Subcutaneous adipose tissue (tissue), 4 donors: ENCODE results near the gene ARRB1. TPM values are rescaled to one million over a fixed set of nuclear protein-coding genes. Genes with fewer than 3 reads are reported as not detected.

ENCODE experiments used
- CTCF ChIP-seq: fragments of 450-650 bp; IDR thresholded peaks from one replicate; pipeline ENCODE4 v1.5.1; 2016; ENCODE audit warnings: low read depth, mild to moderate bottlenecking, control low read depth, antibody characterized with exemption, moderate library complexity
- total RNA-seq, 4 donors: library from RNA; depleted of rRNA; stranded (reverse); fragments of >200 nt; gene quantifications; one replicate each; pipeline ENCODE4 v1.1.0, GENCODE V29; 2016

Gene ARRB1
- total RNA-seq, 4 donors from 2014 or later = 34.8 to 125 (median 63.0) TPM

GRCh38 chr11:75365711-75366181, 14.3 kb upstream of the ARRB1 start:
- TF ChIP-seq CTCF = no peak

GRCh38 chr11:75356613-75357012, 5.2 kb upstream of the ARRB1 start:
- no peak for TF ChIP-seq CTCF

- no peak for TF ChIP-seq CTCF
These were observed 3.6 kb upstream of the ARRB1 start for GRCh38 chr11:75355051-75355450.

DNA sequence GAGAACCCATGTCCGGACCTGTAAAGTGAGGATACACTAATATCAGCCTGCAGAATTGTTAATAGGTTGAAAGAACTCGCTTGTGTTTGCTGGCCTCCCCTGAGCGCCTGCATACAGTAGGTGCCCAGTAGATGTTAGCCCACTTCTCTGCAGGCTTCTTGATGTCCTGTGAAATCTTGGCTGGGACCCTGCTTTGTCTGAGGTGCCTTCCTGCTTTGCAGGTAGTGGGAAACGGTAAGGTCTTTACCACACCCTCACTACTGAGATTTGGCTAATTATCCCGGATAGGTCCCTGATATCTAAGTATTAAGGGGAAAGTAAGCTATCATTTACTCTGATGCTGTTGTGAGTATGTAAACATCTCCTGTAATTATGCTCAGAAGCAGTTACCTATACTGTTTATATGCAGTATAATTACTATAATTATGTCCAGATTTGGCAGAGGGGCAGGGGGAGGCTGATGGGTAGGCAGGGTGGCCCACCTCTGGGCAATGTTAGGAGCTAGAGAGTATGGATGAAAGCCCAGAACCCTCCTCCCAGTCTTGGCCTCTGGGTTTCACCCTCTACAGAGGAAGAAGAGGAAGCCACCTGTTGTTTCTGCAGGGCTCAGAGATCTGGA, 1.2 kb upstream of the ARRB1 start:
- no peak for TF ChIP-seq CTCF

DNA sequence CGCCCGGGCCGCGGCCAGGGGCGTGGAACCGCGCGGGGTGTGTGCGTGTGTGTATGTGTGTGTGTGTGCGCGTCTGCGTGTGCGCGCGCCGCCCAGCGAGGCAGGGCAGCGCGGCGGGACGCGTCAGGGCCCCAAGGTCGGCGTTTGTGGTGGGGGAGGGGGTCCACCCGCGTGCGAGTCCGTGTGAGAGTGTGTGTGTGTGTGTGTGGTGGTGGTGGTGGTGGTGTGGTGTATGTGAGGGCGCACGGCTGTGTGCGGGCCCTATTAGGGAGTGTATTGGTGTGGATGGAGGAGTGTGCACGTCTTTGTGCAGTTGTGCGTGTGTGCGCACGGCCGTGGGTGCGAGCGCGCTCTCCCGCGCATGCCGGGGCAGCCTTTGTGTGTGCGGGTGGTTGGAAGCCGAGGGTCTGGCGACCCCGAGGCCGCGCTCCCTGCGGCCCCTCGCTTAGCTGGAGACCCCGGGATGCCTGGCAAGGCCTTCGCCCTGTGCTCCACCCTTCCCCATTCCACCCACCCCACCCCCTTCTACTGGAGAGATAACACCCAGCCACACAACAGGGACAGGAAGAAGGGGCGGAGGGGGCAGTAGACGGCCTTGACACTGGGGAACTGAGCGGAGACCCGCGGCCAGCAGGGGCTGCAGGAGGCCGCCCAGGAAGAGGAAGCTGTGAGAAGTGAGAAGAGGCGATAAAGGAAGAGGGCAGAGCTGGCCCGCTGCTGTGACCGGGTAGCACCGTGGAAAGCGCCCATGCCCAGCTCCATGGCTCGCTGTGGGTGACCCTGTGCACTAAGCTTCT, 528 bp upstream of the ARRB1 start:
- no peak for TF ChIP-seq CTCF

GRCh38 chr11:75350743-75351540, 519 bp downstream of the ARRB1 start:
- no peak for TF ChIP-seq CTCF

- TF ChIP-seq CTCF = no peak
These were observed 1.2 kb downstream of the ARRB1 start for GRCh38 chr11:75350122-75350742.
